GM21423 (cell line): Measurements from ENCODE around the gene TPRG1L.
A peak's percentile ranks its signal among the peaks of the same experiment; 100 is the strongest.

Source experiments
- ATAC-seq: cut with Tn5 transposase; IDR thresholded peaks from one replicate; pipeline ENCODE4 v1.9.1; 2021; ENCODE audit warnings: mild to moderate bottlenecking, moderate library complexity; ENCODE audit not compliant: unreplicated experiment

Gene TPRG1L

DNA sequence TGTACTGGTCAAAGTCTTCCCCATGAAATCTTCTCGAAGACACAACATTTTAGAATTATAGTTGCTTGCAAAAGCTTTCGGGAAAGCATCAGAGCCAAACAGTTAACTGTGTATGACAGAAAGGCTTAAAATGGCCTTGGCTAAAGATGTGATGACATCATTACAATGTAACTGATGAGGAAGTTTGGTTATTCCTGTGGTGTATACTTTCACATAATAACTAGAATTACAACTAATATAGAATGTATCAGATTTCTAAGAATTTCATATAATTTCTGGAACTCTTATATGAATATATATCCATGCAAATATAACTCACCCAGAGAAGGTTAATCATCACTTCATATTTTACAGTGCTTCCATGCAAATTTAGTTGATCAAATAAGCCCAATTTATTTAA lies 35.9 kb downstream of the TPRG1L start:
- no peak for ATAC-seq

DNA sequence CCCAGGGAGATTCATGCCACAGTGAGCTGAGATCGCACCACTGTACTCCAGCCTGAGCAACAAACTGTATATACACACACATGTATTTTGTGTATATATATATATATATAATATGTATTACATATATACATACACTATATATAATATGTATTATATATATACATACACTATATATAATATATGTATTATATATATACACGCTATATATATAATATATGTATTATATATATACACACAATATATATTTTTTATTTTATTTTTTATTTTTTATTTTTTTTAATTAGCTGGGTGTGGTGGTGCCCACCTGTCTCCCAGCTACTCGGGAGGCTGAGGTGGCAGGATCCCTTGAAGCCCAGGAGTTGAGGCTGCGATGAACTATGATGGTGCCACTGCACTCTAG lies 36.8 kb downstream of the TPRG1L start:
- no peak for ATAC-seq

DNA sequence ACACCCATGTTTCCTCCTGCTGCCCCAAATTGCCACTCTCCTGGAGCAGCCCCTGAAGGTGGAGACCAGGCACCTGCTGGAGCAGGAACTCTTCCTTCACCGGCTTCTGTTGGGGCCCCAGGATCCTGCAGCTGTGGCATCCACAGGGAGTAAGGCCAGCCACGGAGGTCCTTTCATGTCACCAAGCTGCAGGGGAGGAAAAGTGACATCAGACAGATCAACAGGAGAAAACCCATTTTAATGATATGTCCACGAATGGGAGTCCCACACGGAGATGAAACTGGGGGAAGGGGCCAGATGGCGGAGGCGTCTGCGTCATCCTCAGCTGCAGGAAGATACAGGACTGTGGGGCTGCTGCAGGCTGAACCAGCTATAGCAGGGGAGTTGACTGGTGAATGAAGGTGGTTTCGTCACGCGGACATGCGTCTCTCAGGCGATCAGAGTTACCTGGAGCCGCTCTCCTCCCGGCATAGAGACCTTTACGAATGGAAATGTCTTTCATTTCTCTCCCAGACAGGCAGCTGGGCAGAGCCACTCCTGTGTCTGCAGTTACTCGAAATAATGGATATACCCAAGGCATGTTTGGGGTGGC lies 37.4 kb downstream of the TPRG1L start:
- ATAC-seq, result no peak

DNA sequence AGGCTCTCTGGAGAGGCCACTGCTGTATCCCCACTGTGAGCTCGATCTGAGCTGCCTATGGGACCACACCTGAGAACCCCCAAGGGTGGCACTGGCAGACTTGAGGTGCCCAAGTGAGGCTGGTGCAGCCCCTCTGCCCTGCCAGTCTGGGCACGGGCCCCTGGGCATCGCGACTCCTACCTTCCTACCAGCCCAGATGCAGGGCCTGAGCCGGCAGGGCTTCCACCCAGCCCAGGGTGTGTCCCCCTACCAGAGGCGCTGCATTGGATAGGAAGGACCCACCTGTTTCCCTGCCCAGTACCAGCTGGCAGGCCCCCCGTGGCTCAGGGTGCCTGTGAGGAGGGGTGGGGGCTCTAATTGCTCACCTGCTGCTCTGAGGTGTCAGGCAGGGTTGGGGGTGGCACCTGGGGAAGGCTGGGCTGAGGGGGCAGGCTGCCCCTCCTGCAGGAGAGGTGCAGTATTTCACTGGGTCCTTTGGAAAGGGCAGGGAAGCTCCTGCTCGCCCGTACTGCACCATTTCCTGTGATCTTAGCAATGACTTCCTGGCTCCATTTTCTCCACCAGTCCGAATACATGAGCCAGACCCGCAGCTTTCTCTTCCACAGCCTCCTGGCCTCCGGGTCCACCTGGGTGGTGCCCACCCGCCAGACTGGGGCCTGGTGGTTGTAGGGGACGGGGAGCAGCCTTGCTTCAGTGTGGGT lies 39.3 kb downstream of the TPRG1L start:
- ATAC-seq, result no peak

DNA sequence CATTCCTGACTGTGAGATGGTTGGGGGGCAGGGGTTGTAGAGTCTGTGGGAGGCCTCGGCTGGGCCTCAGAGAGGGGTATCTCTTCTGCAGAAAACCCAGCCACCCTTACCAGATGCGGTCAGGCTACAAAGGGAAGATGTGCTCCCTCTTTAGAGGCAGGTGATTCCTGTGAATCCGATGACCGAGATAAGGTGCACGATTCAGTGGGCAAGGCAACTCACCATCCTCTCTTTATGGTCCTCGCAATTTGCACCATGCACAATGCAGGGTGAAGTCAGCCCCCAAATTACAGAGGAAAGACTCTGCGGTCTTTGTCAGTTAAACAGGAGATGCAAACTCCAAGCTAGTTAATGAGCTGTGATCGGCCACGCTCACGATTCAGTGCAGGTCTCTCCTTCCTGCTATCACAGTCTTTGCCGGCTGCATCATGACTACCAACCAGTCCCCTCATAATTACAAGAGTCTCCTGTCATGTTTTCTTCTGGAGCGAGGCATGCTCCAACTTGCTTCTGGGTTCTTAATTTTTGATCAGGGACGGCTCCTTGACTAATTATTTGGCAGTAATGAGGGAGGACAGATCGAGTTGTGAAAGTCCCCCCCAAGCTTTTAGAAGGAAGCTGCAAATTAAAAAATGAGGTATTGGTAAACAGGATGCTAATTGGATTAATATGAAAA lies 40.0 kb downstream of the TPRG1L start:
- no peak for ATAC-seq

DNA sequence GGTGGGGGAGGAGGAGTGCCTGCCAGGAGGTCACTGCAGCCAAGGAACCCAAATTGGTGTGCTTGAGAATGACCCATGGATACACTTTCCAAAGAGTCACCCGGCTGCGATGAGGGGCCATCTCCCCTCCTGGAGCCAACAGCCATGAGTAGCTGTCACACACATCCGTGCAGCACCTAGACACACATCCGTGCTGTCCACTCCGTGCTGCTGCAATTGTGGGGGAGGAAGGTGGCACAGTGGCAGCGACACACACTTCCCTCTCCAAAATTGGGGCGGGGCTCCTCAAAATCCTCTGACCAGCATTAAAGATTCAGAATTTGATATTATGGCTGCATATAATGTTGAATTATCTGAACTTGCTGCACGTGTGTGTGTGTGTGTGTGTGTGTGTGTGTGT lies 43.3 kb downstream of the TPRG1L start:
- no peak for ATAC-seq

DNA sequence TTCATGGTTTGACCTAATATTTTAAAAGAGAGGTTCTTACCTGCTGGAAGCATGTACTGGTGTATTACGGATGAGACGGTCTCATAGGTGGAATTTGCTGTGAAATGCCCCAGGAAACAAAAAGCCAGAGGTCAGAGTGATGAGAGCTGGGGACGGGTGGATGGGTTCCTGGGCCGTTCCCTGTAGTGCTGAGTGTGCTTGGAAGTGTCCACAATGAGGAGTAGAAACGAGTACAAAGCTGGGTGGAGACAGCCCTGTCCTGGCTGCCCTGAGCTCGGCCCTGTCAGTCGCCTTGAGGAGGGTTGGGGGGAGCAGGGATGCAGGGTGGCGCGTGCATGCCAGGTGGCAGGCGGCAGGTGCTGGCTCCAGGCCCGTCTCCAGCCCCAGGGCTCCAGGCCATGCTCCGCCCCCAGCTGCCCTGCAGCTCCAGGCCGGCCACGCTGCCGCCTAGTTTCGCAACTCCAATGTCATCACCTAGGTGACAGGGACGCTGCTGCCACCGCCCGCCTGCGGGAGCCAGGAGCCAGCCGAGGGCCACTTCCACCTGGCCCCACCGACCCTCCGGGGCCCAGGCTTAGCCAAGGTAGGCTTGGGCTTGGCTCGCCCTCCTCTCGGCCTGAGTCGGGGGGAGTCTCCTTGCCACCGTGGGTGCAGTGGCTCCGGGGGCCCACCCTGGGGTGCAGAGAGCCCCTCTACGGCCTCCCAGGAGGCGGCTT lies 43.9 kb downstream of the TPRG1L start:
- ATAC-seq, result no peak

DNA sequence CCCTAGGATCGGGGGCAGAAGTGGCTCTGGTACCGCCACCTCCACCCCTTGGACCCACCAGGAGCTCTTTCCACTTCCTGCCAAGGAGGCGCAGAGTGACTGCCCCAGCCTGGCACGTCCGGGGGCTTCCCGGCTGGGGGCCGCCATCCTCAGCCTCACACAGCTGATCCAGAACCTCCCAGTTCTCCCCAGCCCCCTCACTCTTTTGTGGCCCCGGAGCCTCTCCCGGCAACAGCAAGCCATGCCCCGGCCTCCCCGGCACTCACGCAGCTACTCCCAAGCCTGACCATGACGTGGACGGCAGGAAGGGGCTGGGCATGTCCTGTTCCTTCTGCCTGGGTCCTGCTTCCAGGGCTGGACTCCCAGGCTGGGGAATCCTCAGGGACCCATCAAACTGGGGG lies 44.6 kb downstream of the TPRG1L start:
- ATAC-seq, result no peak

DNA sequence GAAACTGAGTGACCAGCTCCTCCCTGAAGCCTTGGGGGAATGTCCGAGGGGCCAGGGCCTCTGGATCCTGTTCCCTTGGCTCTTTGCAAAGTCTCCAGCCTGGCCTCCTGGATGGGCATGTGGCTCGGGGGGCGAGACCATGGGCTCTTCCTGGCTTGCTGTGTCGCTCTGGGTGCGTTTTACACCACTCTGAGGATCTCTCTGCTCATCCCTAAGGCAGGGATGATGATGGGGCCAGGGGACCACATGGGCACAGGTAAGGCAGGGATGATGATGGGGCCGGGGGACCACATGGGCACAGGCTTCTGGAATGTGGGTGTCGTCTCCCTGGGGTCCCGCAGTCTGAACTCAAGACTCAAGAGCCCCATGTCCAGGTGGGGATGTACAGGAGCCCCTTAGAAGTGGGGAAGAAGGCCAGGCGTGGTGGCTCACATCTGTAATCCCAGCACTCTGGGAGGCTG lies 45.2 kb downstream of the TPRG1L start:
- ATAC-seq, result no peak

DNA sequence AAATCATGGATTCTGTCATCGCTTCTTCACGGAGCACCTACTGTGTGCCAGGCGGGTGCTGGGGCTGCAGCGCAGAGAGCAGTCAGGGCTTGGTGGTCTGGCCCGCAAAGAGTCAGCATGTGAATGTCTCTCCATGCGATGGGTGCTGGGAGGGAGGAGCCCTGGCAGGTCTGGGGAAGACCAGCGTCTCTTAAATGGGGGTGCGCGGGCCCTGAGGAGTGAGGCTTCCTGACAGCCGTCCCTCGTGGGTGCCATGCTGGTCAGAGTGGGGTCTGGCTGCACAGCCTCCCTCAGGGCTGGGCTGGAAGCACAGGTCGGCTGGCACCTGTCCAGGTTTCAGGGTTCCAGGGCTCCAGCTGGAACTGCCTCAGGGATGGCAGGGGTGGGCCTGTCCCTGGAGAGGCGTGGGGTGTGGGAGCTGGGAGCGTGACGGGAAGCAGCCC lies 46.0 kb downstream of the TPRG1L start:
- ATAC-seq, result no peak

DNA sequence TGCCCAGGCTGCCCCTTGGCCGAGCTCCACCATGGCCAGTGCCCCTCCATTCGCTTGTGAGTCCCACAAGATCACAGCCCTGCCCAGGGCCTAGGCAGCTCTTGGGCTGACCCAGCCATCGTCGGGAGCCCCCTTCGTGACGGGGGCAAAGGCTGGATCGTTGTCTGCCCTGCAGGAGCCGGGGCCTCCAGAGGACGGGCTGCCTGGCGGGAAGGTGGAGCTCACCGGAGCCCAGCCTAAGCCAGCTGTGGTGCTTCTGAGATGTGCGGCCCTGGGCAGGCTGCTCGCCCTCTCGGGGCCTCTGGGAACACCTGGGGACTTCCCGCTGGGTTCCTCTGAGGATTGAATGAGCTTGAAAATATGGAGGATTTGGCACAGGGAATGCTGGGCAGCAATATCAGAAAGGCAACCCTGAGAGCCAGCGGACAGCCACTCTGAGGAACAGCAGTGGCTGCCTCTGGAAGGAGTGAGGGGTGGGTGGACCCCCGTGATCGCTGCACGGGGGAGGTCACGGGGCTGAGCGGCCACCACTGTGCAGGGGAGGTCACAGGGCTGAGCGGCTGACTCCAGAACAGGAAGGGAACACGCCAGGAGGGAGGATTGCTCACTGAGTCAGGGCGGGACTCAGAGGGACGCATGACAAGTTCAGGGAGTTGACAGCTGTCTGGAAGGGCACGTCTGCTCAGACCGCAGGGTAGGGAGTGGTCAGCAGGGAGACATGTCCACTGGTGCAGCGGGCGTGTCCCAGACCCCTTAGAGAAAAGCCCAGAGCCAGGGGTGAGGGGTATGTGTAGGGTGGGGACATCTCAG lies 46.8 kb downstream of the TPRG1L start:
- ATAC-seq, result no peak

DNA sequence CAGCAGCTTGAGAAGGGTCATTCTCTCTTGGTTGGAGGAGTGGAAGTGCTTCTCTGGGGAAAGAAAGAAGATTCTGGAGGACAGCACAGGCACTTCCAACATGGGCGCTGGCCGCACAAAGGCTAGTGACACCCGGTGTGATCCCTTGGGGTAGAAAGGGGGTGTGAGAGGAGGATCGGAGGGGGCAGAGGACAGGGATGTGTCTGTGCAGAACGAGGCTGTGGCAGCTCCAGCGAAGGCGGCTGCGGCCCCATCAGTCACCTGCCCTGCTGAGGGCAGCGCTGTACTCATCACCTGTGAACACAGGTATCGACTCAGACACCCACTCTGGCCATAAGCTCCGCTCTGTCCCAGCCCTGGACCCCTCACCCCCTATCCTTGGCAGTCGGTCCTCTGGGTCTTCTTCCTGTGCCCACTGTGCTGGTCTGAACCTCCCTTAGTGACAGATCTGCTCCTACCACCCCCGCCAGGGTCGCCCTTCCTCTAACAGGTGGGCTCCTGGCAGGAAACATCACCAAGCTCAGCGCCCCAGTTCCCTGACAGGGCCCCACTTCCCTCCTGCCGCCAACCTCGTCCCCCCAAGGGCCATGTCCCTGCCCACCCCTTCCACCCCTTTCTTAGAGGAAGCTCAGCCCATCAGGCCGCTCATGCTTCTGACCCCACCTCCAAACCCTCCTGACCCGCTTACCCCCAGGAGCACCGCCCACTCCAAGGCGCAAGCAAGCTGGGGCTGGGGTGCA lies 47.6 kb downstream of the TPRG1L start:
- no peak for ATAC-seq

DNA sequence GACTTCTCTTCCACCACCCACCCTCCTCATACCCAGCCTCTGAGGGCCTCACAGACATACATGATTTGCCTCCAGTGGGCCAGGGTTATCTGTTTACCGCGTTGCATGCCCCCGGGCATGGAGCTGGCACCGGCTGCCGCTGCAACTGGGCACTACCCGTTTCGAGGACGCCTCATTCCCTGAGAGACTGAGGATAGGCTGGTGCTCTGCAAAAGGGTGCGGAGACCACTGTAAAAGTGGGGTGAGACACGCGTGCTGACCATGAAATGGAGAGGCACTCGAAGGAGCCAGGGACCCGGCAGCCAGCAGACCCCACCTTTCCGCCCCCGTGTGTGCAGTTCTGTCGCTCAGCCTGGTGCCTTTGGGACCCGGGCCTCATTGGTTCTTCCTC lies 48.2 kb downstream of the TPRG1L start:
- ATAC-seq, result no peak

DNA sequence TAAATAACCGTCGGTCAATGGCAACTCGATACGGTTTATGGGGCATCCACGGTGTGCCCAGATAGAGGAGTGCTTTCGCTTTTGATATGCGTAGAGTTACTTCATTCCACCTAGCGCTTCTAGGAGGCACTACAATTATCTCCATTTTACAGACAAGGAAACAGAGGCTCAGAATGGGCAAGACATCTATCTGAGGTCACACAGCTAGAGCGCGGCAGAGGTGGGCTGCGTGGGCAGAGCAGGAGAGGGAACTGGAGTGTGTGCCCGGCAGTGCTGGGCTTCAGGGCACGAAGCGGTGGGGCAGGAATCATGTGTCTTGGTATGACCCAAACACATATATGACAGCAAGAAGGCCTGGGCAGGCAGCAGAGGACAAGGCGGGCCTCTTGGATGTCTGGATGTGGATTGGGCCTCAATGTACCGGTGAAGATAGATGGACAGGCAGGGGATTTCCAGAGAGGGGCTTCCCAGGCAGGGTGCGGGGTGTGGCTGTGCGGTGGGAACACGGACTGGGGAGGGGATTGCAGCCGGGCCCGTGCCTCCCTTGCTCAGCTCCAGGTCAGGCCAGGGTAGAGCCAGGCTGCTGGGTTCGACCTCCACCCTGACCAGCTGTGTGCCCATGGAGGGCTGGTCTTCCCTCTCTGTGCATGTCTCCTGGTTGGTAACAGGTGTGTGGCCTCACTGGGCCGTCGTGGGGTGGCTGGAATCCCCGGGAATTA lies 48.7 kb downstream of the TPRG1L start:
- no peak for ATAC-seq

DNA sequence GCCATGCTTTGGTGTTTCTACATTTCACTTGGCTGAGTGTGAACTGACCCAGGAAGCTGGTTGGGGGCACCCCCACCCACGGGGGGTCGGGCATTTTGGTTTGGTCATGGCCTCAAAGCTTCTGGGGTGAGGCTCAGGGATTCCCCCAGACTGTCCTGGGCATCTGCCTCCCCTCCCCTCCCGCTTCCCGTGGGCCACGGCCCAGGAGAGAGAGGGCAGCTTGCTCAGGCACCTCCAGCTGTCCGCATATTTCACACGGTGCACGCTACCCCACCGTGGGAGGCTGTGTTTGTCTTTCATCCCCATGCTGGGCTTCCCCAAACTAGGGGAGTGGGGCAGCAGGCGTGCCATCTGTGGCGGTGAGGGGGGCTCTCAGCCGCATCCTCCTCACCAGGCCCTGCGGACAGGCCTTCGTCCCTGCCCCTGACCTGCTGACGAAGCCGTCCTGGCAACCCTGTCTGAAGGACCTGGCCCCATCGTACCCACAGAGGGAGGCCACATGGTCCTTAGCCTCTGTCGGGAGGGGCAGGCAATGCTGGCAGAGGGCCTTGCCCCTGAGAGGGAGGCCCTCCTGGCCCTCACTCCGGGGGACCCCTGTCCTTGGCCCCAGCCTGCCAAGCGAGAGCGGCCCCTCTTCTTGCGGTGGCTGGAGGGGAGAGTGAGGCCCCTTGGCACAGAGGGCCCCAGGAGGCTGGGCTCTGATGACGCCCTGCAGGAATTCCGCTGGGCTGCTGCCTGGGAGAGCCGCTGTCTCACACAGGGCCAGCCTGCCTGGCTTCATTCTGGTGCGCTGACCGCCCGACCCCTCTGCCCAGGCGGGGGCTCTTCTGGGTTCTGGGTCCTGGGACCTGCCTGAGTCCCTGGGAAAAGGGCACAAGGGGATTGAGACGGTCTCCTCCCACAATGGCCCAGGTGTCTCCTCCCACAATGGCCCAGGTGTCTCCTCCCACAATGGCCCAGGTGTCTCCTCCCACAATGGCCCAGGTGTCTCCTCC lies 49.6 kb downstream of the TPRG1L start:
- no peak for ATAC-seq

DNA sequence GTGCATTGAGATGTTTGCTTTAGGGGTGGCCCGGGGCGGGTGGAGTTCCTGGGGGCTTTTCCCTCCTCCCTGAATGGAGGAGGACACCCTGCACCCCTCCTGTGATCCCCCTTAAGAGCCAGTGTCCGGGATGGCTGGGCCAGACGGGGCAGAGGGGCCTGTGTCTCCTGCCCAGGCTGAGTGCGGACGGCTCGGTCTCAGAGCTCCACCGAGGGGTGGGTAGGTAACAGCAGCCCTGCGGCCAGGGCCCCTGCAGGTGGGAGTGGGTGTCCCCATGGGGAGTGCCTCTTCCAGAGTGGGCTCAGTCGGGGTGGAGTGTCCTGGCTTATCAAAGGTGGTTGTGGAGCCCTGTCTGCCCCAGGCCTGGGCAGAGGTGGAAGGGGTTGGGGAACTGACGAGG lies 50.6 kb downstream of the TPRG1L start:
- ATAC-seq, result no peak

DNA sequence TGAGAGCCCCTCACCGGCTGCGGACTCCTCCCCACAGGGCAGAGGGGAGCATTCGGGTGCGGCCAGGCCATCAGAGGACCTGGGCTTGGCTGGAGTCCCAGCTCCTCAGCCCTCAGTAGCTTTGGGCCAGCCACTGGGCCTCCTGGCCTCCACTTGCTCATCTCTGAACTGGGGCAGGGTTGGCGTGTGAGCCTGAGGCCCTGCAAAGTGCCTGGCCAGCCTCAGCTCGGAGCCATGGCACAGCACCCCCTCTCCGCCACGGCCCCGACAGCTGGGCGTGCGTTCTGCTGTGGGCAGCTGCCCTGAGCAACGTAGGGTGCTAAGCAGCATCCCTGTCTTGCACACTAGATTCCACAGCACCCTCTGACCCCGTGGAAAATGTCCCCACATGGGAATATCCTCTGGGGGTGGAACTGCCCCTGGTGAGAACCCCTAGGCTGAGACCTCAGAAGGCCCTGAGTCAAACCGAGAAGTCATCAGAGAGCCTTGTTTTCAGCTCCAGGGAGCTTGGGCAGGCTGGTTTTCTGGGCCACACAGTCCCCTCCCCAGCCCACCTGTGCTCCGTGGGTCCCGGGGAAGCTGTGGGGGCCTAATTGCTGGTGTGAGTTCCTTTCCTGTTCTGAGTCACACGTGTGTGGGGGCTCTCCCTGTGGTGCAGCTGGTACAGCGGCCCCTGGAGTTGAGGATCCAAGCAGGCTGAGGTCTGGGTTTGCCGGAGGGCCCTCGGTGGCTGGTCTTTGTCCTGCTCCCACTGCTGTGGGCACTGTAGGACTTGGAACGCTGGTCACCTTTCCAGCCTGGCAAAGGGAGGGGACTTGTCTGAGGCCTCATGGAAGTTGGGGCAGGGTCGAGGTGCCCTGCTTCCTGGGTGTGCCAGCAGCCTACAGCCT lies 52.0 kb downstream of the TPRG1L start:
- ATAC-seq, result peak; percentile 59
